ENCODE results near the gene COL6A6.

- TF ChIP-seq CTCF (IDR thresholded peaks at IDR 0.05; ENCODE audit: low read length) (no peak), EZH2 (IDR thresholded peaks at IDR 0.05; ENCODE audit: borderline replicate concordance, low read length) (no peak)
Observed at GRCh38 chr3:130533247-130533646, 16.3 kb downstream of the COL6A6 start.
